Measurements from ENCODE around the gene TUBA1B. TPM values are rescaled to one million over a fixed set of nuclear protein-coding genes. Genes with fewer than 3 reads are reported as not detected.
A peak's percentile ranks its signal among the peaks of the same experiment; 100 is the strongest.
"Not testable (repeated sequence)": the region's sequence is repeated elsewhere in the genome, so short reads cannot be mapped to it uniquely, and the experiment has no call there.

TUBA1B gene
- total and polyA plus RNA-seq, 2 donors = 941 to 999 TPM

GRCh38 chr12:49136997-49137396 lies 5.8 kb upstream of the TUBA1B start:
- H3K27ac ChIP-seq (ENCODE audit: low read depth); H3K36me3 ChIP-seq (ENCODE audit: insufficient read depth); H3K4me3 ChIP-seq (ENCODE audit: low read depth, low read length); DNase-seq (ENCODE audit: extremely low spot score); H3K4me1 ChIP-seq (ENCODE audit: insufficient read depth): not testable (repeated sequence)
- 90% methylated on average over 3 of the region's 3 CpGs for WGBS

GRCh38 chr12:49133590-49133989 lies 2.4 kb upstream of the TUBA1B start:
- Histone ChIP-seq H3K27ac (ENCODE audit: low read depth) (no peak overlapping the region), H3K4me3 (ENCODE audit: low read depth, low read length) (no peak overlapping the region), H3K36me3 (ENCODE audit: insufficient read depth) (peaks cover 5% of the 10 kb centered on the region), H3K4me1 (ENCODE audit: insufficient read depth) (no peaks in the 10 kb centered on the region)
- DNase-seq (ENCODE audit: extremely low spot score) = no peak
- 93% methylated on average over 10 of the region's 10 CpGs for WGBS

- Histone ChIP-seq H3K36me3 (ENCODE audit: insufficient read depth) (peaks cover 5% of the 10 kb centered on the region), H3K4me3 (ENCODE audit: low read depth, low read length) (no peak overlapping the region), H3K4me1 (ENCODE audit: insufficient read depth) (no peaks in the 10 kb centered on the region), H3K27ac (ENCODE audit: low read depth) (no peak overlapping the region)
- 58% methylated on average over 5 of the region's 5 CpGs for WGBS
- DNase-seq (ENCODE audit: extremely low spot score) = no peak
Observed at GRCh38 chr12:49133014-49133413, 1.8 kb upstream of the TUBA1B start.

DNA sequence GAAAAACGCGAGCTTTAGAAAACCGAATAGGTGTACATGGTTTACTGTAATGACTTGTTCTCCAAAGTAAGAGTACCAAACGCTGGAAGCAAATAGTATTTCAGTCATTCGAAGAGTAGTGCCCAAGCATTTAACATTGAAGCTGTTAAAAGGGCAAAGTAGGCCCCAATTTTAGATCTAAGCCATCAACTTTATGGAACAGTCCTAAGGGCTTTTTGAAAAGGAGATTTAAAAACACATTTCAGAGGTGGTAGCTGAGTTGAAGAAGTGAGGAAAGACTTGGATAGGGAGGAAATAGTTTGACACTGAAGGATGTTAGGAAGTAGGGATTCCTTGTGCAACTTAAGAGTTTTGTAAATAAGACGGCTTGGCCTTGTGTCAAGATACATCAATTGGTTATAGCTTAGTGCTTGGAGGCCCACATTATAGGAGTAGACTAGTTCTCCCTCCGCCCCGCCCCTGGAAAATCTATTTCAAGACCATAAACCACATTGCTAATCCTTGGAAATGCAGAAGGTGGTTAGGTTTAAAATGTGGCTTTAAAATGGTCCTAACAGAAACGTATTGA lies 783 bp upstream of the TUBA1B start:
- DNase-seq (ENCODE audit: extremely low spot score) = no peak
- Histone ChIP-seq H3K4me3 (ENCODE audit: low read depth, low read length) (peak overlapping the region; percentile 86), H3K27ac (ENCODE audit: low read depth) (peak overlapping the region; percentile 49), H3K4me1 (ENCODE audit: insufficient read depth) (no peaks in the 10 kb centered on the region), H3K36me3 (ENCODE audit: insufficient read depth) (peaks cover 5% of the 10 kb centered on the region)
- 17% methylated on average over 9 of the region's 9 CpGs for WGBS

DNA sequence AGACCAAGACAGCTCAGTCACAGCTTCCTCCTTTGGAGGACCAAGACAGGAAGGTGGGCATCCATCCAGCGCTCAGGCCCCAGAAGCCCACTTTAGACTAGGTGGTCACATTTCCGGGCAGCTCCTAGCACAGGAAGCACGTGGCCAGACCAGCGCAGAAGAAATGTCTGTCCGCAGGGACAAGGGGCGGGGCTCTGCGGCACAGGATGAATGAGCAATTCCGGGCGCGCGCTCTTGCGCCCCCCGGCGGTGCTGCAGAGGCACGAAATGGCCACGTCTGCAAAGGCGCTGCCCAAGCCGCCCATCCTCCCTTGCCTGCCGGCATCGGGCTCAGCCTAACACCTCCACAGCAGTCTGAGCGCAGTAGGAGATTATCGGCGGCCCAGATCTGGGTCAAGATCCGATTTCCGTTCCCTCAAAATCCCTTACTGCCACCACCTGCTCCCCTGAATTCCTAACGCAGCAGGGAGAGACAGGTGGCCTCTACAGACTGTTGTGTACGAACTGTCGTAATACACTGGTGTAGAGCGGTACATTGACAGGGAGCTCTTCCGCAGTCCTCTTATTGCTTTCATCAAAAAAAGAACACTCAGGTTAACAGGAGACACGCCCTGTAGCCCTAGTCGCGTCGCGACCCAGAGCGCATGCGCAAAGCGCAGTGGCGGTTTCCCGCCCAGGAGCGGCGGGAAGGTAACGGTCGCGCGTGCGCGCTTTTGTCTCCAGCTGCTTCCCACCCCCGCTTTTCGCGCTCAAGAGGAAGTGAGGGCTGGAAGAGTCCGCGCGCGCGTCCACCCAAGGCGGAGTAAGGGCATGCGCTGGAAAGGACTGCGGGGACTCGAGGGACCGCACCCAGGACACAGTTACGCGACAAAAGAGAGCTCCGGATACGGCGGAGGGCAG lies 794 bp downstream of the TUBA1B start:
- peaks cover 5% of the 10 kb centered on the region for H3K36me3 ChIP-seq (ENCODE audit: insufficient read depth)
- H3K4me3 ChIP-seq (ENCODE audit: low read depth, low read length) = peak overlapping the region; percentile 86
- DNase-seq (ENCODE audit: extremely low spot score) = peak; percentile 83
- under 1% methylated on average over 66 of the region's 66 CpGs for WGBS
- H3K27ac ChIP-seq (ENCODE audit: low read depth) = peak overlapping the region; percentile 100
- no peaks in the 10 kb centered on the region for H3K4me1 ChIP-seq (ENCODE audit: insufficient read depth)

GRCh38 chr12:49129332-49130150 lies 1.7 kb downstream of the TUBA1B start:
- H3K36me3 ChIP-seq (ENCODE audit: insufficient read depth) = peaks cover 5% of the 10 kb centered on the region
- peak overlapping the region; percentile 38 for H3K27ac ChIP-seq (ENCODE audit: low read depth)
- peak overlapping the region; percentile 86 for H3K4me3 ChIP-seq (ENCODE audit: low read depth, low read length)
- WGBS = 42% methylated on average over 18 of the region's 18 CpGs
- no peak for DNase-seq (ENCODE audit: extremely low spot score)
- no peaks in the 10 kb centered on the region for H3K4me1 ChIP-seq (ENCODE audit: insufficient read depth)

DNA sequence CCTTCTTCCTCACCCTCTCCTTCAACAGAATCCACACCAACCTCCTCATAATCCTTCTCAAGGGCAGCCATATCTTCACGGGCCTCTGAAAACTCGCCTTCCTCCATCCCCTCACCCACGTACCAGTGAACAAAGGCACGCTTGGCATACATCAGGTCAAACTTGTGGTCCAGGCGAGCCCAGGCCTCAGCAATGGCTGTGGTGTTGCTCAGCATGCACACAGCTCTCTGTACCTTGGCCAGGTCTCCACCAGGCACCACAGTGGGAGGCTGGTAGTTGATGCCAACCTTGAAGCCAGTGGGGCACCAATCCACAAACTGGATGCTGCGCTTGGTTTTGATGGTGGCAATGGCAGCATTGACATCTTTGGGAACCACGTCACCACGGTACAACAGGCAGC lies 3.2 kb downstream of the TUBA1B start:
- not testable (repeated sequence) for H3K27ac ChIP-seq (ENCODE audit: low read depth); H3K4me3 ChIP-seq (ENCODE audit: low read depth, low read length); H3K4me1 ChIP-seq (ENCODE audit: insufficient read depth); DNase-seq (ENCODE audit: extremely low spot score); H3K36me3 ChIP-seq (ENCODE audit: insufficient read depth)
- WGBS = 83% methylated on average over 8 of the region's 8 CpGs

DNA sequence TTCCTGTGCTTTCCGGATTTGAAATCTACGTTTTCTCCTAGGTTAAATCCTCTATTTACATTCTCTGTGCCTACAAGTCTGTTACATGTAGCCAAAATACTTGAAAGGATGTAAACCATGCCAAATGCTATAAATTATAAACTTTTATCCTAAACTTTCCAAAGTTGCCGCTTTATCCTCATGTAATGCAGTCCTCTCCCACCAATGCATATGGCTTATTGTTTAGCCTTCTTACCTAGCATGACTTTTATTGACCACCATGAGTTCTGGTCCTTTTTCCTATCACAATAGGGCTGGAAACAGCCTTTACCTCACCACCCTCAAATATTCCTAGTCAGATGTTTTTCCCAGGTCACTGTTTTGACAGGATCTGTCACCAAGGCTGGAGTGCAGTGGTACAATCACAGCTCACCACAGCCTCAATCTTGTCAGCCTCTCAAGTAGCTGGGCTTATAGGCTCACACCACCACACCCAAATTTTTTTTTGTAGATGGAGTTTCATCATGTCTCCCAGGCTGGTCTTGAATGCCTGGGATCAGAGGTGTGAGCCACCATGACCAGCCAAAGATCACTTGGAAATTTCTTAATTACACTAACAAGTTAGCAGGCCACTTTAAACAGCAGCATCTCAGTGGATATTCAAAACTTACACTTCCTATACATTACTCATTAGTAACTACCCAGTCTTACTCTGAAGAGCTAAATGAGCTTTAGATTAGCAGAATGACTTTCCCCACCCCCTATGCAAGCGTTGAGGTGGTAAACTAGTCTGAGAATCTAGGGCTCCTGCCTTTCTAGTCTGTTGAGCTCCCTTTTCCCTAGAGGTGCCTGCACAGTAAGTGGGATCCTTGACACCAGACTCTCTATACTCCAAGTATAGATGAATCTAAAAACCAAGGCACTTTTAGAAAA lies 4.1 kb downstream of the TUBA1B start:
- peaks cover 5% of the 10 kb centered on the region for H3K36me3 ChIP-seq (ENCODE audit: insufficient read depth)
- H3K4me3 ChIP-seq (ENCODE audit: low read depth, low read length) = no peak overlapping the region
- 44% methylated on average over 4 of the region's 4 CpGs for WGBS
- H3K4me1 ChIP-seq (ENCODE audit: insufficient read depth) = no peaks in the 10 kb centered on the region
- no peak for DNase-seq (ENCODE audit: extremely low spot score)
- H3K27ac ChIP-seq (ENCODE audit: low read depth) = no peak overlapping the region

DNA sequence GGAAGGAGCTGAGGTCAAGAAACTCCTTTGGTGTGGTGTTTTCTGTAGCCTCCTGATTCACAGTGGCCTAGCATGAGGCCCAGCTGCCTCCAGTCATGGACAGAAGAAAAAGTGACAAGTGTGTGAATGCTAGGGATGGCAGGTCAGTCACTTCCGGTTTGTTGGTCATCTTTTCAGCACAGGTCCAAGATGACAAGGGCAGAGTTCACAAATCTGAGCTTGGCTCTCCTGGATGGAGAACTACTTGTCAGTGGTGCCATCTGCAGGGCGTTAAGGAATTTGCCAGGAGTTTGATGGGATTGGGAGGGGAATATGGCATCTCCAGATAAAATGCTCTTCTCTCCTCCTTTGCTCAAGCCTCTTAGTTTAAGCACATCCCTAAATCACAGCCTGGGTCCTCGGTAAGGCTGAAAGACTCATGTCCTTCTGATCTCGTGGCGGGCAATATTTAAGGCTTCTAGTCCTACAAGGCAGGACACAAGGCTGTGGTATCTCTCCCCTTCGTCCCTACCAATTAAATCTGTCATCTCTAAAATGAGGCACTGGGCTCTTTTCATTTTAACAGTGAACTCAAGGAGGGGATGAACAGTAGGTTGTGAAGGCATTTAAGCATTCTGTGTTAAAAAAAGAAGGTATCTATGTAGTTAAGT lies 10.0 kb downstream of the TUBA1B start:
- 28% methylated on average over 6 of the region's 6 CpGs for WGBS
- no peak for DNase-seq (ENCODE audit: extremely low spot score)
- Histone ChIP-seq H3K27ac (ENCODE audit: low read depth) (no peak overlapping the region), H3K36me3 (ENCODE audit: insufficient read depth) (no peaks in the 10 kb centered on the region), H3K4me1 (ENCODE audit: insufficient read depth) (no peaks in the 10 kb centered on the region), H3K4me3 (ENCODE audit: low read depth, low read length) (no peak overlapping the region)

GRCh38 chr12:49111206-49111605 lies 20.0 kb downstream of the TUBA1B start:
- peak overlapping the region; percentile 44 for H3K27ac ChIP-seq (ENCODE audit: low read depth)
- WGBS = 45% methylated on average over 6 of the region's 6 CpGs
- peaks cover 2% of the 10 kb centered on the region for H3K36me3 ChIP-seq (ENCODE audit: insufficient read depth)
- DNase-seq (ENCODE audit: extremely low spot score) = no peak
- peaks cover 3% of the 10 kb centered on the region for H3K4me1 ChIP-seq (ENCODE audit: insufficient read depth)
- peak overlapping the region; percentile 1 for H3K4me3 ChIP-seq (ENCODE audit: low read depth, low read length)

GRCh38 chr12:49110464-49111155 lies 20.6 kb downstream of the TUBA1B start, which contains the start of gene LMBR1L:
LMBR1L (minus strand) TSS chr12:49110847; CDS start chr12:49110555, 292 bp downstream.
- WGBS = under 1% methylated on average over 43 of the region's 43 CpGs
- peaks cover 3% of the 10 kb centered on the region for H3K4me1 ChIP-seq (ENCODE audit: insufficient read depth)
- peak within 1 kb of the TSS; percentile 85 for H3K27ac ChIP-seq (ENCODE audit: low read depth)
- peak; percentile 97 for DNase-seq (ENCODE audit: extremely low spot score)
- peak within 1 kb of the TSS; percentile 82 for H3K4me3 ChIP-seq (ENCODE audit: low read depth, low read length)
- peaks cover 3% of the 10 kb centered on the region for H3K36me3 ChIP-seq (ENCODE audit: insufficient read depth)

Measured in urinary bladder (tissue), 4 donors.